Activated naive CD4-positive, alpha-beta T cell treated with anti-CD3 and anti-CD28 coated beads for 36 hours (primary cell): Measurements from ENCODE around the gene MED25. TPM values are rescaled to one million over a fixed set of nuclear protein-coding genes. Genes with fewer than 3 reads are reported as not detected.
A peak's percentile ranks its signal among the peaks of the same experiment; 100 is the strongest.

ENCODE experiments used
- CTCF ChIA-PET: fragments of 350-600 bp; sonication (Branson Sonifier 250); formaldehyde crosslinking; loops from one replicate; lab custom pipeline; 2021; ENCODE audit warnings: antibody characterized with exemption; lab: Charles Lee
- DNase-seq: peaks from one replicate; pipeline ENCODE4 v3.0.0-alpha.2; 2020
- H3K27ac Mint-ChIP-seq: one replicate; pipeline ENCODE4 v1.8.0; 2021; ENCODE audit warnings: mild to moderate bottlenecking, mixed read lengths
- H3K27me3 Mint-ChIP-seq: one replicate; pipeline ENCODE4 v1.8.0; 2021; ENCODE audit warnings: low read depth, mixed read lengths
- H3K36me3 Mint-ChIP-seq: one replicate; pipeline ENCODE4 v1.8.0; 2021; ENCODE audit warnings: low read depth, mixed read lengths
- H3K4me1 Mint-ChIP-seq: one replicate; pipeline ENCODE4 v1.8.0; 2021; ENCODE audit warnings: low read depth, mixed read lengths
- H3K4me3 Mint-ChIP-seq: one replicate; pipeline ENCODE4 v1.8.0; 2021; ENCODE audit warnings: mild to moderate bottlenecking, moderate library complexity, mixed read lengths
- H3K9me3 Mint-ChIP-seq: one replicate; pipeline ENCODE4 v1.8.0; 2021; ENCODE audit warnings: mixed read lengths
- intact Hi-C: fragments of 100-400 bp; cut with micrococcal nuclease; formaldehyde crosslinking; loops from one replicate; pipeline ENCODE4 v1.15.1; 2023
- total RNA-seq, 2 experiments: library from RNA; stranded (reverse); gene quantifications; one replicate each; pipeline ENCODE4 v1.2.3, GENCODE V29; 2021

Gene MED25
- total RNA-seq, 2 experiments from 2014 or later = 32.4 to 39.2 TPM

DNA sequence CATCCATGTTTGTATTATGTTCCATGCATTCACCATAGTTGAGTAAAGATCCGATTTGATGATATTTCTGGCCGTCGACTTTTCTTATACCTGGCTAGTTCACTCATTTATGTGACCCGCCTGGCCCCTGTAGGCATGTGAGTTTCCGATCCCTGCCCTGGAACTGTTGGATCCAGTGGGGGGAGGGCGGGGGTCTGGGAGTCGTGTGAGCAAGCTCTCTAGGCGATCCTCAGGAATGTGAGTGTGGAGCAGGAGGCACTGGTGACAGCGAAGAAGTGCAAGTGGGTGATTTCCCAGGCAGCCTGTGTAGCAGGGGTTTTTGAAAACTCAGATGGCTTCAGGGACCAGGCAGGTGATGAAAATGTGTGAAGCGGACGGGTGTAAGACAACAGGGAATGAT, 22.2 kb downstream of the MED25 start:
- Mint-ChIP-seq H3K4me3 (no peak overlapping the region), H3K9me3 (no peaks in the 10 kb centered on the region), H3K27me3 (no peaks in the 10 kb centered on the region), H3K4me1 (no peaks in the 10 kb centered on the region), H3K36me3 (peaks cover 12% of the 10 kb centered on the region), H3K27ac (no peak overlapping the region)
- CTCF ChIA-PET = no interaction called here
- DNase-seq = no peak
- intact Hi-C loops = no loop called here

DNA sequence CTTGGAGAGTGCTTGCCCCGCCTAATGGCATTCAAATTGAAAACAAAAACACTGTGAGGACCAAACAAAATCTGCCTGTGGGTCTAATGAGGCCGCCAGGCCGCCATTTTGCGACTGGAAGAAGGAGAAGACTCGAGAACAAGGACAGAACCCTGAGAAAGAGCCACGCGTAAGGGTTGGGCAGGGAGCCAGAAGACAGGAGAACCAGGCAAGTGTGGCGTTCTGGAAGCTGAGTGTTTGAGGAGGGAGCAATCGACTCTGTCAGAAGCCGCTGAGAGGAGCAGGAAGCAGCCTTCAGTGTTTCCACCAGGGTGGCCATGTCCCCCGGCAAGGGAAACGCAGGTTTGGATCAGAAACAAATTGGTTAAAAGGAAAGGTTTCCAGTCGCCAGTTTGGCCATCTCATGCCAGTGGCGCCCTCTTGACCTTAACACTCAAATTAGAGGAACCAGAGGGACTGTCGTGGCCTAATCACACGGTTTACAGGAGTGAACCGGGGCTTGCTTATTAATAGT, 22.7 kb downstream of the MED25 start:
- intact Hi-C loops = no loop called here
- Mint-ChIP-seq H3K9me3 (no peaks in the 10 kb centered on the region), H3K27me3 (no peaks in the 10 kb centered on the region), H3K27ac (no peak overlapping the region), H3K36me3 (peaks cover 12% of the 10 kb centered on the region), H3K4me3 (no peak overlapping the region), H3K4me1 (no peaks in the 10 kb centered on the region)
- no peak for DNase-seq
- CTCF ChIA-PET = no interaction called here

DNA sequence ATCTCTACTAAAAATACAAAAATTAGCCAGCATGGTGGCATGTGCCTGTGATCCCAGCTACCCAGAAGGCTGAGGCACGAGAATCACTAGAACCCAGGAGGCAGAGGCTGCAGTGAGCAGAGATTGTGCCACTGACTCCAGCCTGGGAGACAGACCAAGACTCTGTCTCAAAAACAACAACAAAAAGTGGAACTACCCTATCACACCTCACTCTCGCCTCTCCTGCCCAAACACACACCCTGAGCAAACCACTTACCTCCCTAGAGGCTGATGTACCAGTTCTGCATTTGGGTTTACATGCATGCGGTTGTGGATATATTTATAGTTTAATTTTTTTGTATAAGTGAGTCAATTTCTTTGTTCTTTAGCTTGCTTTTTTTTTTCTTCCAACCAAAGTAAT, 25.2 kb downstream of the MED25 start:
- CTCF ChIA-PET = no interaction called here
- Mint-ChIP-seq H3K4me3 (no peak overlapping the region), H3K36me3 (peaks cover 4% of the 10 kb centered on the region), H3K27me3 (no peaks in the 10 kb centered on the region), H3K27ac (no peak overlapping the region), H3K9me3 (no peaks in the 10 kb centered on the region), H3K4me1 (peaks cover 4% of the 10 kb centered on the region)
- intact Hi-C loops = no loop called here
- DNase-seq = no peak

DNA sequence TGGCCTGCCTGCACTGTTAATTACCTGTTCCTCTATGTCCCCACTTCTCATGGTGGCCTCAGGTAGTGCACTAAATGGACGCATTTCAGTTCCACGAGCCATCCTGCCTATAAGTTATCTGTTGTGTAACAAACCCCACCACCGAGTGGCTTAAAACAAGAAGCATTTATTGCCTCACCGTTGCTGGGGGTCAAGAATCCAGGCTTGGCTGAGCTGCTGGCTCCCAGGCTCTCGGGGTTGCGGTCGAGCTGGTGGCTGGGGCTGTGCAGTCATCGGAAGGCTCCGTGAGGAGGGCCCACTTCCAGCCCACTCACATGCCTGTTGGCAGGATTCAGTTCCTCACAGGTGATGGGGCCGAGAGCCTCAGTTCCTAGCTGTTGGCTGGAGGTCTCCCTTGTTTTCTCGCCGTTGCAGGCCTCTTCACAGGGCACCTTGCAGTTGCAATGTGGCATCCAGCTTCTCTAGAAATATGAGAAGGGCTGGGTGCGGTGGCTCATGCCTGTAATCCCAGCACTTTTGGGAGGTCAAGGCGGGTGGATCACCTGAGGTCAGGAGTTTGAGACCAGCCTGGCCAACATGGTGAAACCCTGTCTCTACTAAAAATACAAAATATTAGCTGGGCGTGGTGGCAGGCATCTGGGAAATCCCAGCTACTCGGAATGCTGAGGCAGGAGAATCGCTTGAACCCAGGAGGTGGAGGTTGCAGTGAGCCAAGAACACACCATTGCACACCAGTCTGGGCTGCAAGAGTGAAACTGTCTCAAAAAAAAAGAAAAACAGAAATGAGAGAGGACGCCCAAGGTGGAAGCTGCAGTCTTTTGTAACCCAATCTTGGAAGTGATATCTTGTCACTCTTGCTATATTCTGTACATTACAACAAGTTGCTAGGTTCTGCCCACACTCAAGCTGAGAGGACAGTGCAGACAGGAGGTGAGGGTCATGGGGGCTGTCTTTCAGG, 26.3 kb downstream of the MED25 start:
- peaks cover 6% of the 10 kb centered on the region for H3K9me3 Mint-ChIP-seq
- CTCF ChIA-PET = interaction anchor here (0.6 kb wide), 2 partner anchors 276 to 1250 kb away, joined by 4 to 5 read pairs; no protein-coding TSS in a partner anchor
- no peak for DNase-seq
- peaks cover 15% of the 10 kb centered on the region for H3K4me1 Mint-ChIP-seq
- H3K27me3 Mint-ChIP-seq = no peaks in the 10 kb centered on the region
- intact Hi-C loops = no loop called here
- H3K27ac Mint-ChIP-seq = no peak overlapping the region
- no peak overlapping the region for H3K4me3 Mint-ChIP-seq
- no peaks in the 10 kb centered on the region for H3K36me3 Mint-ChIP-seq

DNA sequence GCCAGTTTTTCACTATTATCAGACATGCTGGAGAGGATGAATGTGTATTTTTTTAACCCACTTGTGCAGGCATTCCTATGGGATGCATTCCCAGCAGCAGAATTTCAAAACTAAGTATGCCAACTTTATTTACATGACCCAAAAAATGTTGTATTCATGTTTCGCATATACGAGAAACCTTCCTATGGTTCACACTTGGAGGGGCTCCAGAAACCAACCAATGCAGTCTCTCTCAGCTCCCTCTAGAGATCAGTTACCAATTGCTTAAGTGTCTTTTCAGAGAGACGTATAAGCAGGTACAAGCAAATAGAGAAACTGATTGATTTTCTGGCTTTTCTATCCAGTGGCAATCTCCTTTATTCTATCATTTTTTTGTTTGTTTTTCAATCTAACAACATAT, 27.3 kb downstream of the MED25 start:
- Mint-ChIP-seq H3K9me3 (peaks cover 12% of the 10 kb centered on the region), H3K27me3 (no peaks in the 10 kb centered on the region), H3K36me3 (no peaks in the 10 kb centered on the region), H3K4me1 (peaks cover 23% of the 10 kb centered on the region), H3K27ac (no peak overlapping the region), H3K4me3 (no peak overlapping the region)
- CTCF ChIA-PET = interaction anchor here (0.6 kb wide), 1 partner anchor 1249 kb away, joined by 5 read pairs; no protein-coding TSS in a partner anchor
- intact Hi-C loops = no loop called here
- DNase-seq = no peak

DNA sequence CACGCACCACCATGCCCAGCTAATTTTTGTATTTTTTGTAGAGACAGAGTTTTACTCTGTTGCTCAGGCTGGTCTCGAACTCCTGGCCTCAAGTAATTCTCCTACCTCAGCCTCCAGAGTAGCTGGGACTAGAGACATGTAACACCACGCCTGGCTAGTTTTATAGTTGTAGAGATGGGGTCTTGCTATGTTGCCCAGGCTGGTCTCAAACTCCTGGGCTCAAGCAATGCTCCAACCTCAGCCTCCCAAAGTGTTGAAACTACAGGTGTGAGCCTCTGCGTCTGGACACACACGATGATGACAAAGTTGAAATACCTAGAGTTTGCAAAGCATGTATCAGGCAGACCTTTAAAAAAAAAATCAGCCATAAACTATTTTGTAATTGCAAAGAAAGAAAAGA, 28.3 kb downstream of the MED25 start:
- H3K4me3 Mint-ChIP-seq = no peak overlapping the region
- CTCF ChIA-PET = no interaction called here
- peaks cover 12% of the 10 kb centered on the region for H3K9me3 Mint-ChIP-seq
- H3K36me3 Mint-ChIP-seq = no peaks in the 10 kb centered on the region
- intact Hi-C loops = no loop called here
- H3K4me1 Mint-ChIP-seq = peaks cover 23% of the 10 kb centered on the region
- H3K27ac Mint-ChIP-seq = no peak overlapping the region
- H3K27me3 Mint-ChIP-seq = no peaks in the 10 kb centered on the region
- DNase-seq = no peak

DNA sequence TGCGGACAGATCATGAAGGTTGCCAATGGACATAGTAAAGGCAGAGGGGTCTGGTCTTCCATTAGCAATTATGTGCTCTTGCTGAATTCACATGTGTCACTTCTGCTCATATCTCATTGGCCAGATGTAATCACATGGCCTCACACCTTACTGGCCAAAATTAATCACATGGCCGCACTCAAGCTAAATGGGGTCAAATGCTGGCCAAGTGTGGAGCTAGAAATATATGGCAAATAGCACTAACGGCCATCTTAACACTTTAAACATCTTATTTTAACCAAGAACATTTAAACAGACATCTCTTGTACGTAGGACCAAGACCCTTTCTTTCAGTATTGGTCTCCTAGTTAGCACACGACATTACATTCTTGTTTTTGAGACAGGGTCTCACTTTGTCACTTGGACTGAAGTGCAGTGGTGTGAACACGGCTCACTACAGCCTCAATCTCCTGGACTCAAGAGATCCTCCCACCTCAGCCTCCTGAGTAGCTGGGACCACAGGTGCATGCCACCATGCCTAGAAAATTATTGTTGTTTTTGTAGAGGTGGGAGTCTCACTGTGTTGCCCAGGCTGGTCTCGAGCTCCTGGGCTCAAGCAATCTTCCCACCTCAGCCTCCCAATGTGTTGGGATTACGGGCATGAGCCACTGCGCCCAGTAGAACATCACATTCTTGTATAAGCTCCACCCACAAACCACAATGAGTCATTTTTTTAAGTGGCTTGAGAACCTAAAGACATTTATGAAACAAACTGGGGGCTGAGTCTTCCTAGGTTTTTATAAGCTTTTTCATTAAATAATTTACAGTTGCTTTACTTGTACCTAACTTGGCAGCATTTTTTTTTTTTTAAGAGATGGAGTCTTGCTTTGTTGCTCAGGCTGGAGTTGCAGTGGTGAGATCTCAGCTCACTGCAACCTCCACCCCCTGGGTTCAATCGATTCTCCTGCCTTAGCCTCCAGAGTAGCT, 29.9 kb downstream of the MED25 start:
- no peaks in the 10 kb centered on the region for H3K27me3 Mint-ChIP-seq
- CTCF ChIA-PET = interaction anchor here (0.6 to 0.9 kb wide), 3 partner anchors 43 to 100 kb away, joined by 3 read pairs; no protein-coding TSS in a partner anchor
- H3K36me3 Mint-ChIP-seq = no peaks in the 10 kb centered on the region
- H3K4me3 Mint-ChIP-seq = no peak overlapping the region
- intact Hi-C loops = no loop called here
- peaks cover 35% of the 10 kb centered on the region for H3K4me1 Mint-ChIP-seq
- no peak overlapping the region for H3K27ac Mint-ChIP-seq
- peaks cover 12% of the 10 kb centered on the region for H3K9me3 Mint-ChIP-seq
- DNase-seq = no peak

DNA sequence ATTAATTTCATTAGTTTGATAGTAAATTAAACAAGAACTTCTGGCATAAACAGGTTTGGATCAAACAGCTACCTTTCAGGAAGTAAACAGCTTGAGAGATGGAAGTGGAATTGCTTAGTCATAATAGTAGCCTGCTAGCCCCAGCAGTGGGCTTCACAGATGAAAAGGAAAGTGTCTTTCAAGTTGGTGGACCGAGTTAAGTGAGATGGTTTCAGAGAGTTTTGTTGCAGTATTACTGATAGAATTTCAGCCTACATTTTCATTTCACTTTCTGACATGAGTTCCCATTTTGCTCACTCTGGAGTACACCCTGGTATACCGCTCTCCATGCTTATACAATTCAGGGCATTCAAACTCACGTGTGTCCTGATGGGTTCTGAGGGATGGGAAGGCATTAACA, 30.8 kb downstream of the MED25 start:
- Mint-ChIP-seq H3K4me1 (peaks cover 38% of the 10 kb centered on the region), H3K9me3 (peaks cover 12% of the 10 kb centered on the region), H3K27me3 (no peaks in the 10 kb centered on the region), H3K27ac (no peak overlapping the region), H3K36me3 (no peaks in the 10 kb centered on the region), H3K4me3 (no peak overlapping the region)
- intact Hi-C loops = no loop called here
- no peak for DNase-seq
- CTCF ChIA-PET = interaction anchor here (0.5 kb wide), 1 partner anchor 169 kb away, joined by 3 read pairs; no protein-coding TSS in a partner anchor

DNA sequence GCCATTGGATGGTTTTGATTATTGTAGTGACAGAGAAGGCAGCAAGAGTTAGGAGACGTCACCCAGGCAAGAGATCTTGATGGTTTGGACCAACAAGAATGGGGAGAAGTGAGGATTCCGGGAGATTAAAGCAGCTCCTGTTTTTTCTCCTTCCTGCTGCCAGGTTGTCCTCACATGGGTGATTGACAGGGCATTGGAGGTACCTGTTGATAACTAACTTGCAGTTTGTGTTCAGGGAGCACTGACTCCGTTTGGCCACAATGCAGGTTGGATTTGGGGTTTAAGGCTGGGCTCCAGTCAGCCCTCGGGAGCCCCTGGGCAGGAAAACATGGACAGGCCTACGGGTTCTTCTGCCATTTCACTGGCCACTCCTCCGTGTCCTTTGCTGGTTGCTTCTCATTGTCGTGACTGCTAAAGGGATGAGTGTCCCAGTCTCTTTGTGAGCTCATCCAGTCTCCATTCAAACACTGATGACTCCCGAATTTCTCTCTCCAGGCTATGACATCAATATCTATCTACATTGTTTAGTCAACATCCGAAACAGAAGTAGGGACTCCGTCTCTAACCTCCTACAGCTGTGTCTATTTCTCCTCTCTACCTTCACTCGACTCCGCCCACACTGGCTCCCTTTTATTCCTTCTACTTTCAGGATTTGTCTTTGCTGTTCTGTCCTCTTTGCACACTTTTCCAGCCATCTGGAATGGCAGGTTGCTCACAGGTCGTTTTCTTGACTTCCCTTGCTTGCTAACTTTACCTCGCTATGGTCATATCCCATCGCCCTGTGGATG, 31.5 kb downstream of the MED25 start:
- Mint-ChIP-seq H3K9me3 (peaks cover 12% of the 10 kb centered on the region), H3K4me1 (peaks cover 38% of the 10 kb centered on the region), H3K27me3 (no peaks in the 10 kb centered on the region), H3K4me3 (peak overlapping the region; percentile 87), H3K36me3 (no peaks in the 10 kb centered on the region), H3K27ac (no peak overlapping the region)
- no peak for DNase-seq
- intact Hi-C loops = loop anchor here (1.0 to 5.0 kb wide), 6 partner anchors 20 to 257 kb away; partner anchors contain the start of genes AKT1S1, FUZ, PRR12 and TBC1D17
- CTCF ChIA-PET = interaction anchor here (0.5 to 1.5 kb wide), 3 partner anchors 18 to 820 kb away, joined by 3 read pairs; partner anchors contain the start of gene PNKP

DNA sequence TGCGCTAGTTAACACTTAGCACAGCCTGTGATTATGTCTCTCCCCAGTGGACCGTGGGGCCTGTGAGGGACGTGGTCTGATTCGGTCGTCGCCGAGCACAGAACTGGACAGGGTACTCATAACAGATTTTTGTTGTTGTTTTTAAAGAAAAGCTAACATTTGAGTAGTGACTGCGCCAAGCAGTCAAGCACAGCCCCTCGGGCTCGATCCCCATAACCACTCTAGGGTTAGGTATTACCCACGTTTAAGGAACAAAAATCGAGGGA, 32.1 kb downstream of the MED25 start:
- Mint-ChIP-seq H3K36me3 (no peaks in the 10 kb centered on the region), H3K27me3 (no peaks in the 10 kb centered on the region), H3K4me3 (peak overlapping the region; percentile 87), H3K4me1 (peaks cover 38% of the 10 kb centered on the region), H3K9me3 (peaks cover 12% of the 10 kb centered on the region), H3K27ac (peak overlapping the region; percentile 95)
- no peak for DNase-seq
- intact Hi-C loops = loop anchor here (1.0 to 5.0 kb wide), 6 partner anchors 19 to 258 kb away; partner anchors contain the start of genes AKT1S1, FUZ, PRR12 and TBC1D17
- CTCF ChIA-PET = interaction anchor here (0.6 to 1.5 kb wide), 4 partner anchors 17 to 820 kb away, joined by 3 to 6 read pairs (median 3); partner anchors contain the start of gene PNKP
